ENCODE data around the gene CD93. TPM values are rescaled to one million over a fixed set of nuclear protein-coding genes. Genes with fewer than 3 reads are reported as not detected.

The CD93 gene
- total RNA-seq, 6 experiments from 2014 or later: not detected

DNA sequence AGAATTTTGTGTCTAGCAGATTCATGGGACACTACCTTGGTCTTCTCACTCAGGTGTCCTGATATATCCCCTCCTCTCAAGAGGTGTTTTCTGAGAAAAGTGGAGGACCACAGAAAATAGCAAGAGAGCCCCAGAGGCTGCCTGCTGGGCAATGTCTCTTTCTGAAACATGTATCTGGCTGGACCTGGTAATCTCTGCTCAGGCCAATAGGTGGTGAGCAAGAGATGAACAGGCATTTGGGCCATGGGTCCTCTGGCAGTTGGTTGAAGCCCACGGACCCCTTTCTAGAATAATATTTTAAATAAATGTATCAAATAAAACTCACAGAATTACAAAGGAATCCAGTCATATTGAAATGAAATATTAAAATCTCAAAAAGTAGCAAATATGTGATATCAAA, 27.9 kb downstream of the CD93 start:
- no peak for DNase-seq
- Mint-ChIP-seq H3K4me3 (no peak overlapping the region), H3K27ac (no peak overlapping the region), H3K4me1 (ENCODE audit: low read depth) (peaks cover 20% of the 10 kb centered on the region), H3K27me3 (ENCODE audit: insufficient read depth) (no peaks in the 10 kb centered on the region; the same call in 1 of the 2 replicates), H3K9me3 (no peaks in the 10 kb centered on the region), H3K36me3 (ENCODE audit: low read depth) (no peaks in the 10 kb centered on the region)
- TF ChIP-seq, protein P1, sequence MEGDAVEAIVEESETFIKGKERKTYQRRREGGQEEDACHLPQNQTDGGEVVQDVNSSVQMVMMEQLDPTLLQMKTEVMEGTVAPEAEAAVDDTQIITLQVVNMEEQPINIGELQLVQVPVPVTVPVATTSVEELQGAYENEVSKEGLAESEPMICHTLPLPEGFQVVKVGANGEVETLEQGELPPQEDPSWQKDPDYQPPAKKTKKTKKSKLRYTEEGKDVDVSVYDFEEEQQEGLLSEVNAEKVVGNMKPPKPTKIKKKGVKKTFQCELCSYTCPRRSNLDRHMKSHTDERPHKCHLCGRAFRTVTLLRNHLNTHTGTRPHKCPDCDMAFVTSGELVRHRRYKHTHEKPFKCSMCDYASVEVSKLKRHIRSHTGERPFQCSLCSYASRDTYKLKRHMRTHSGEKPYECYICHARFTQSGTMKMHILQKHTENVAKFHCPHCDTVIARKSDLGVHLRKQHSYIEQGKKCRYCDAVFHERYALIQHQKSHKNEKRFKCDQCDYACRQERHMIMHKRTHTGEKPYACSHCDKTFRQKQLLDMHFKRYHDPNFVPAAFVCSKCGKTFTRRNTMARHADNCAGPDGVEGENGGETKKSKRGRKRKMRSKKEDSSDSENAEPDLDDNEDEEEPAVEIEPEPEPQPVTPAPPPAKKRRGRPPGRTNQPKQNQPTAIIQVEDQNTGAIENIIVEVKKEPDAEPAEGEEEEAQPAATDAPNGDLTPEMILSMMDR (IDR thresholded peaks at IDR 0.05): peak; percentile 41; the same call in 1 of the 2 replicates

DNA sequence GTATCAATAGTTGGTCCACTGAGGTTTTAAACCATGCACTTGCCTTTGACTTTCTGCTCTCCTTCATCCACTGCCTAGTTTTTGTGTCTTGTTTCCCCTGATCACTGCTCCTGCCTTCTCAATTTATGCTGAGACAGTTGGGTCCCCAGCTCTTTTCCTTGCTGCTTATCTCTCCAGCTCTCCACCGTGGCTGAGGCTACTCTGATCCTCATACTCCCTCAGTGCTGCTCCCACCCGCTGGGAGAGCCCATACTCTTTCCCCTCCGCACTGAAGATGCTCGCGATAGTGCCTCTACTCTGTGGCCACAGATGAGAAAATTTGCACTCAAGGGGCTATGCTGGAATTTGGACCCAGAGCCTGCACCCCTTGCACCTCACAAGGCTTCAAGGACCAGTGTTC, 33.2 kb downstream of the CD93 start:
- Mint-ChIP-seq H3K4me1 (ENCODE audit: low read depth) (peaks cover 6% of the 10 kb centered on the region; the same call in 1 of the 2 replicates), H3K36me3 (ENCODE audit: low read depth) (no peaks in the 10 kb centered on the region), H3K9me3 (no peaks in the 10 kb centered on the region), H3K27me3 (ENCODE audit: insufficient read depth) (peaks cover 24% of the 10 kb centered on the region; the same call in 1 of the 2 replicates), H3K27ac (no peak overlapping the region), H3K4me3 (no peak overlapping the region)
- no peak for DNase-seq
- TF ChIP-seq, protein P1 (IDR thresholded peaks at IDR 0.05): no peak

DNA sequence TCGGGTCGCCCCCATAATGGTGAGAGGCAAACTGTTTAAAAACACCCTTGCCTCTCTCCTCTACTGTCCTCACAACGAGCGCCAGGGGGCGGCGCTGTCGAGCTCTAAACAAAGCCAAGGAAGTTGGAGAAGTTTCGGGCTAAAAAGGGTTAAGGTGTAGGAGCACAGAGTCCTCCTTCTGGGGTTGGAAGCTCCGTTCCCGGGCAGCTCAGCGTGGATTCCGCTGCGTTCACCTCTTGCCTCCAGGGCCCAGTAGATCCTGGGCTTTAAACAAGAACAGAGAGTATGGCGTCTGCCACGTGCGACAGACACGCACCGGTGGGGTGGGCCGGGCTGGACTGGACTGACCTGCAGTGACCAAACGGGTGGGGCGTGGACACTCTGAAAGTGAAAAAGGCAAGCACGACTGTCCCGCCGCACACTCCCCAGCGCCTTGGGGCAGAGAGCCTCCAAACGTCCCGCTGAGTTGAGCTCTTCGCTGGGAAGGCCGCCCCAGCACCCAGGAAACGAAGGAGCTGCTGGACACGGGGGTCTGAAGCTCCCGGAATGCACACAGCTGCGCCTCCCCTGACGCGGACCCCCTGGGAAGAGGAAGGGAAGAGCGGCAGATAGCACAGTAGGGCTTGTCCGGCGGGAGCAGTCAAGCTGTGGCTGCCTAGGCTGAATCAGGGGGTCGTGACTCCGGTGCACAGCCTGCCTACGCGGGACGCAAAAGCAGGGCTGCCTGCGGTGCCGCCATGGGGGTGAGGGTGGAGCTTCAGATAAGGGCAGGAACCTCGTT, 35.1 kb downstream of the CD93 start:
- Mint-ChIP-seq H3K4me3 (peak overlapping the region; percentile 65), H3K36me3 (ENCODE audit: low read depth) (no peaks in the 10 kb centered on the region), H3K9me3 (no peaks in the 10 kb centered on the region), H3K27me3 (ENCODE audit: insufficient read depth) (peaks cover 28% of the 10 kb centered on the region; the same call in 1 of the 2 replicates), H3K4me1 (ENCODE audit: low read depth) (peaks cover 6% of the 10 kb centered on the region; the same call in 1 of the 2 replicates), H3K27ac (peak overlapping the region; percentile 23; the same call in 1 of the 2 replicates)
- TF ChIP-seq, protein P1 (IDR thresholded peaks at IDR 0.05): peak; percentile 81
- DNase-seq: peak; percentile 35

DNA sequence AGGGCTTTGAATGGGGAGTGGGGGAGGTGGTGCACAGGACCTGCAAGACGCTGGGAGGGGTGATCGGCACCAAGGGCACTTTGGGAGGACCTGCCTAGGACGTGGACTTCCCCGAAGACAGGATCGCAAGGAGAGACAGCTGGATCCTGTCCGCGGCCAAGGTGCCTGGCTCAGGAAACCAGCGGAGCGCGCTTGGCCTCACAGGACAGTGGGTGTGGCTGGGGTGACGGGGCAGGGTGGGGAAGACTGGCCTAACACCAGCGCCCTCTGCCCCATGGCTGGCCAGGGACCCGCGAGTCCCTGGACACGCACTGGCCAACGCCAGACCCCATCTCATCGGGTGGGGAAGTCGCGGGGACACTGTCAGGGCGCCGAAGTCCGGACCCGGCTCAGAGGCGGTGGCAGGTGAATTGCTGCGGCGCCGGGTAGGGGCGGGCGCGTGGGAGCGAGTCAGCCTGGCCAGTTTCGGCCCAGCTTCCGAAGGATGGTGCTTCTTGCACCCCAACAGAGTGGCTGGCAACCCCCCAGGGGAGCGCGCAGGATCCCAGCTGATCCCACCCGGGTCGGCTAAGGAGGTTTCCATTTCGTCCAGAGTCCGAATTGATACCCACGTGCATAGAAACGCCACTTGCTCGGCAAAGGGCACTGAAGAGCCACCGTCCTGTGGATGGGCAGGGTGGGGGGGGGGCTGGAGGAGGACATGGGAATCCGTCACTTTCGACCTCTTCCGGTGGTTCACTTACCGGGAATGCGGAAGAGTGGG, 35.9 kb downstream of the CD93 start:
- TF ChIP-seq, protein P1 (IDR thresholded peaks at IDR 0.05): no peak
- no peak for DNase-seq
- H3K27me3 Mint-ChIP-seq (ENCODE audit: insufficient read depth): peaks cover 28% of the 10 kb centered on the region; the same call in 1 of the 2 replicates
- no peaks in the 10 kb centered on the region for H3K36me3 Mint-ChIP-seq (ENCODE audit: low read depth)
- peak overlapping the region; percentile 65 for H3K4me3 Mint-ChIP-seq
- H3K27ac Mint-ChIP-seq: no peak overlapping the region
- peaks cover 6% of the 10 kb centered on the region; the same call in 1 of the 2 replicates for H3K4me1 Mint-ChIP-seq (ENCODE audit: low read depth)
- H3K9me3 Mint-ChIP-seq: no peaks in the 10 kb centered on the region

DNA sequence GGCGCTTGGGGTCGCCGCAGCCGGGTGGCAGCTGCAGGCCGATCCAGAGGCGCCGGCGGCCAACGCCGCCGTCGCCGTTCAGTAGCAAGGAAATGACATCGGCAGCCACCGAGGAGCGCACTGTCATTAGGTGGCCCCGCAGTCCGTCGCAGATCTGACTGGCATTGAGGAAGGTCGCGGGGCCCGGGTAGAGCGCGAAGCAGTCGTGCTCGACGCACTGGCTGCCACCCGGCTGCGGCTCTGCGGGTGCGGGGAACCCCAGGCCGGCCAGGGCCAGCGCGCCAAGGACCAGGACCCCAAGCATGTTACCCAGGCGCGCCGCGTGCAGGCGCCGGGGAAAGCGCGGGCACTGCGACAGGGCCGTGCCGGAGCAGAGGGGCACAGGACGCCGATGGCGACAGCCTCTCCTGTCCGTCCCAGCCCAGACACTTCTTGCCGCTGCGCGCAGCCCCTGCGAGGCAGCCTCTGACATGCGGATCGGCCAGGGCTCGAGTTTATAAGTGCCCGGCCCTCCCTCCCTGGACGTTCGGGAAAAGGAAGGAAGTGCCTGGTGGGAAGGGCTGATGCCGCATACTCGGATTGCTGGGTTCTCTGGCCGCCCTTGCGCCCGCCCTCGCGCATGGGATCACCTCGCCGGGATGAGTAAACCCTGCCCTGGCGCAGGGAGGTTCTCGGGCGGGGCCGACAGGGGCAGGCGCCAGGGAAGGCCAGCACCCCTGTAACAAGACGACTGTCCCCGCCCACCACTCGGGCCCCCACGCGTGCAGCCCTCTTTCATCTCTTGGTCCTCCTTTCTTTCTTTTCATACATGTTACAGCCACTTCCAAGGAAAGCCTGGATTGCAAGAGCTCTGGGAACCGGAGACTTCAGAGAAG, 36.7 kb downstream of the CD93 start, which contains the start of gene THBD:
Gene THBD, minus strand, starts transcription at position 472 of the 875 bp plus-strand sequence. Its CDS starts 168 bp downstream, at position 304.
- TF ChIP-seq, protein P1 (IDR thresholded peaks at IDR 0.05): no peak
- peaks cover 30% of the 10 kb centered on the region; the same call in 1 of the 2 replicates for H3K27me3 Mint-ChIP-seq (ENCODE audit: insufficient read depth)
- DNase-seq: no peak
- peaks cover 6% of the 10 kb centered on the region; the same call in 1 of the 2 replicates for H3K4me1 Mint-ChIP-seq (ENCODE audit: low read depth)
- H3K4me3 Mint-ChIP-seq: peak within 1 kb of the TSS; percentile 65
- H3K36me3 Mint-ChIP-seq (ENCODE audit: low read depth): no peaks in the 10 kb centered on the region
- no peaks in the 10 kb centered on the region for H3K9me3 Mint-ChIP-seq
- H3K27ac Mint-ChIP-seq: no peak within 1 kb of the TSS

Measured in HFFc6 (cell line).